Ovary (tissue), 3 donors: ENCODE measurements around the gene MYH6.

Experiments used
- CTCF ChIP-seq, 3 donors: fragments of 450-650 bp in 2 of 3; fragments of 200-600 bp in 1 of 3; IDR thresholded peaks; one replicate each; pipeline versions ENCODE4 v1.5.1 to v1.8.0; 2016 to 2022; ENCODE audit warnings: antibody characterized with exemption in 3 of 3, mild to moderate bottlenecking in 1 of 3
- POLR2A ChIP-seq: fragments of 450-650 bp; IDR thresholded peaks from one replicate; pipeline ENCODE4 v1.6.1; 2017; ENCODE audit warnings: antibody characterized with exemption, mild to moderate bottlenecking, moderate library complexity
- donor health status: DM: no; HTN: no; CAD: no.

- TF ChIP-seq POLR2A (no peak), CTCF (IDR thresholded peaks at IDR 0.05) (no peak)
Observed at GRCh38 chr14:23381871-23382270, 26.2 kb downstream of the MYH6 start.
